ENCODE results near the gene CDK15. TPM values are rescaled to one million over a fixed set of nuclear protein-coding genes. Genes with fewer than 3 reads are reported as not detected.

CDK15 gene
- polyA plus RNA-seq, 2 donors: 0.05 to 0.18 TPM

GRCh38 chr2:201891676-201892075, 85.3 kb downstream of the CDK15 start:
- WGBS, 2 donors: 83 to 88% methylated on average over 6 of the region's 6 CpGs
- Histone ChIP-seq H3K27ac (ENCODE audit: low read depth in 2 of 2, low read length in 1 of 2) (no peak overlapping the region), H3K9me3 (ENCODE audit: control insufficient read depth in 2 of 2, insufficient read depth in 1 of 2, low read depth in 1 of 2, low read length in 1 of 2) (no peaks in the 10 kb centered on the region), H3K4me3 (ENCODE audit: low read depth in 1 of 2, low read length in 2 of 2) (no peak overlapping the region), H3K36me3 (ENCODE audit: control insufficient read depth in 2 of 2, insufficient read depth in 2 of 2, low read length in 1 of 2) (no peaks in the 10 kb centered on the region), H3K27me3 (ENCODE audit: control insufficient read depth in 1 of 2, insufficient read depth in 2 of 2, low read length in 2 of 2) (no peaks in the 10 kb centered on the region), H3K4me1 (ENCODE audit: control insufficient read depth in 2 of 2, insufficient read depth in 2 of 2, low read length in 1 of 2) (peaks cover 0 to 4% of the 10 kb centered on the region in 2 donors)

GRCh38 chr2:201892516-201892915, 86.2 kb downstream of the CDK15 start:
- Histone ChIP-seq H3K36me3 (ENCODE audit: control insufficient read depth in 2 of 2, insufficient read depth in 2 of 2, low read length in 1 of 2) (no peaks in the 10 kb centered on the region), H3K27ac (ENCODE audit: low read depth in 2 of 2, low read length in 1 of 2) (no peak overlapping the region), H3K4me3 (ENCODE audit: low read depth in 1 of 2, low read length in 2 of 2) (no peak overlapping the region), H3K4me1 (ENCODE audit: control insufficient read depth in 2 of 2, insufficient read depth in 2 of 2, low read length in 1 of 2) (peaks cover 0 to 4% of the 10 kb centered on the region in 2 donors), H3K27me3 (ENCODE audit: control insufficient read depth in 1 of 2, insufficient read depth in 2 of 2, low read length in 2 of 2) (no peaks in the 10 kb centered on the region), H3K9me3 (ENCODE audit: control insufficient read depth in 2 of 2, insufficient read depth in 1 of 2, low read depth in 1 of 2, low read length in 1 of 2) (no peaks in the 10 kb centered on the region)
- 91% methylated on average over 5 of the region's 5 CpGs for WGBS, 2 donors

GRCh38 chr2:201900362-201900761, 94.0 kb downstream of the CDK15 start:
- WGBS, 2 donors: 32 to 38% methylated on average over 2 of the region's 2 CpGs
- H3K9me3 ChIP-seq (ENCODE audit: control insufficient read depth in 2 of 2, insufficient read depth in 1 of 2, low read depth in 1 of 2, low read length in 1 of 2): no peaks in the 10 kb centered on the region

GRCh38 chr2:201901786-201902185, 95.4 kb downstream of the CDK15 start:
- WGBS, 2 donors: 63 to 64% methylated on average over 8 of the region's 8 CpGs
- Histone ChIP-seq H3K9me3 (ENCODE audit: control insufficient read depth in 2 of 2, insufficient read depth in 1 of 2, low read depth in 1 of 2, low read length in 1 of 2) (no peaks in the 10 kb centered on the region), H3K4me3 (ENCODE audit: low read depth in 1 of 2, low read length in 2 of 2) (no peak overlapping the region), H3K4me1 (ENCODE audit: control insufficient read depth in 2 of 2, insufficient read depth in 2 of 2, low read length in 1 of 2) (no peaks in the 10 kb centered on the region), H3K27me3 (ENCODE audit: control insufficient read depth in 1 of 2, insufficient read depth in 2 of 2, low read length in 2 of 2) (no peaks in the 10 kb centered on the region), H3K36me3 (ENCODE audit: control insufficient read depth in 2 of 2, insufficient read depth in 2 of 2, low read length in 1 of 2) (no peaks in the 10 kb centered on the region), H3K27ac (ENCODE audit: low read depth in 2 of 2, low read length in 1 of 2) (no peak overlapping the region)

More at GRCh38 chr2:201900362-201900761, 94.0 kb downstream of the CDK15 start:
- no peak overlapping the region for H3K4me3 ChIP-seq (ENCODE audit: low read depth in 1 of 2, low read length in 2 of 2)
- no peaks in the 10 kb centered on the region for H3K4me1 ChIP-seq (ENCODE audit: control insufficient read depth in 2 of 2, insufficient read depth in 2 of 2, low read length in 1 of 2)
- H3K27me3 ChIP-seq (ENCODE audit: control insufficient read depth in 1 of 2, insufficient read depth in 2 of 2, low read length in 2 of 2): no peaks in the 10 kb centered on the region
- no peak overlapping the region for H3K27ac ChIP-seq (ENCODE audit: low read depth in 2 of 2, low read length in 1 of 2)
- H3K36me3 ChIP-seq (ENCODE audit: control insufficient read depth in 2 of 2, insufficient read depth in 2 of 2, low read length in 1 of 2): no peaks in the 10 kb centered on the region

GRCh38 chr2:201904538-201905420, 98.4 kb downstream of the CDK15 start:
- H3K4me1 ChIP-seq (ENCODE audit: control insufficient read depth in 2 of 2, insufficient read depth in 2 of 2, low read length in 1 of 2): no peaks in the 10 kb centered on the region
- no peak overlapping the region for H3K4me3 ChIP-seq (ENCODE audit: low read depth in 1 of 2, low read length in 2 of 2)
- WGBS, 2 donors: 60 to 62% methylated on average over 5 of the region's 5 CpGs
- no peaks in the 10 kb centered on the region for H3K27me3 ChIP-seq (ENCODE audit: control insufficient read depth in 1 of 2, insufficient read depth in 2 of 2, low read length in 2 of 2)
- no peak overlapping the region for H3K27ac ChIP-seq (ENCODE audit: low read depth in 2 of 2, low read length in 1 of 2)
- H3K36me3 ChIP-seq (ENCODE audit: control insufficient read depth in 2 of 2, insufficient read depth in 2 of 2, low read length in 1 of 2): no peaks in the 10 kb centered on the region
- H3K9me3 ChIP-seq (ENCODE audit: control insufficient read depth in 2 of 2, insufficient read depth in 1 of 2, low read depth in 1 of 2, low read length in 1 of 2): no peaks in the 10 kb centered on the region

GRCh38 chr2:201906777-201907562, 100.6 kb downstream of the CDK15 start:
- Histone ChIP-seq H3K4me1 (ENCODE audit: control insufficient read depth in 2 of 2, insufficient read depth in 2 of 2, low read length in 1 of 2) (no peaks in the 10 kb centered on the region), H3K27ac (ENCODE audit: low read depth in 2 of 2, low read length in 1 of 2) (no peak overlapping the region), H3K27me3 (ENCODE audit: control insufficient read depth in 1 of 2, insufficient read depth in 2 of 2, low read length in 2 of 2) (no peaks in the 10 kb centered on the region), H3K9me3 (ENCODE audit: control insufficient read depth in 2 of 2, insufficient read depth in 1 of 2, low read depth in 1 of 2, low read length in 1 of 2) (no peaks in the 10 kb centered on the region), H3K4me3 (ENCODE audit: low read depth in 1 of 2, low read length in 2 of 2) (no peak overlapping the region), H3K36me3 (ENCODE audit: control insufficient read depth in 2 of 2, insufficient read depth in 2 of 2, low read length in 1 of 2) (no peaks in the 10 kb centered on the region)
- WGBS, 2 donors: 68 to 70% methylated on average over 10 of the region's 10 CpGs

- no peaks in the 10 kb centered on the region for H3K36me3 ChIP-seq (ENCODE audit: control insufficient read depth in 2 of 2, insufficient read depth in 2 of 2, low read length in 1 of 2)
- WGBS, 2 donors: 85% methylated on average over 4 of the region's 4 CpGs
- H3K27me3 ChIP-seq (ENCODE audit: control insufficient read depth in 1 of 2, insufficient read depth in 2 of 2, low read length in 2 of 2): no peaks in the 10 kb centered on the region
- H3K27ac ChIP-seq (ENCODE audit: low read depth in 2 of 2, low read length in 1 of 2): no peak overlapping the region
- no peaks in the 10 kb centered on the region for H3K4me1 ChIP-seq (ENCODE audit: control insufficient read depth in 2 of 2, insufficient read depth in 2 of 2, low read length in 1 of 2)
- H3K9me3 ChIP-seq (ENCODE audit: control insufficient read depth in 2 of 2, insufficient read depth in 1 of 2, low read depth in 1 of 2, low read length in 1 of 2): no peaks in the 10 kb centered on the region
- no peak overlapping the region for H3K4me3 ChIP-seq (ENCODE audit: low read depth in 1 of 2, low read length in 2 of 2)
These were observed 101.2 kb downstream of the CDK15 start for GRCh38 chr2:201907563-201907881.

- H3K27ac ChIP-seq (ENCODE audit: low read depth in 2 of 2, low read length in 1 of 2): no peak overlapping the region
- no peak overlapping the region for H3K4me3 ChIP-seq (ENCODE audit: low read depth in 1 of 2, low read length in 2 of 2)
- H3K9me3 ChIP-seq (ENCODE audit: control insufficient read depth in 2 of 2, insufficient read depth in 1 of 2, low read depth in 1 of 2, low read length in 1 of 2): no peaks in the 10 kb centered on the region
- no peaks in the 10 kb centered on the region for H3K4me1 ChIP-seq (ENCODE audit: control insufficient read depth in 2 of 2, insufficient read depth in 2 of 2, low read length in 1 of 2)
- 59 to 68% methylated on average over 2 of the region's 2 CpGs for WGBS, 2 donors
- H3K36me3 ChIP-seq (ENCODE audit: control insufficient read depth in 2 of 2, insufficient read depth in 2 of 2, low read length in 1 of 2): no peaks in the 10 kb centered on the region
- H3K27me3 ChIP-seq (ENCODE audit: control insufficient read depth in 1 of 2, insufficient read depth in 2 of 2, low read length in 2 of 2): no peaks in the 10 kb centered on the region
These were observed 102.6 kb downstream of the CDK15 start for GRCh38 chr2:201908901-201909300.

- 71% methylated on average over 4 of the region's 4 CpGs for WGBS, 2 donors
- H3K27ac ChIP-seq (ENCODE audit: low read depth in 2 of 2, low read length in 1 of 2): no peak overlapping the region
These were observed 103.0 kb downstream of the CDK15 start for GRCh38 chr2:201909348-201909747.

More at GRCh38 chr2:201909348-201909747, 103.0 kb downstream of the CDK15 start:
- no peaks in the 10 kb centered on the region for H3K4me1 ChIP-seq (ENCODE audit: control insufficient read depth in 2 of 2, insufficient read depth in 2 of 2, low read length in 1 of 2)
- H3K36me3 ChIP-seq (ENCODE audit: control insufficient read depth in 2 of 2, insufficient read depth in 2 of 2, low read length in 1 of 2): no peaks in the 10 kb centered on the region
- no peaks in the 10 kb centered on the region for H3K9me3 ChIP-seq (ENCODE audit: control insufficient read depth in 2 of 2, insufficient read depth in 1 of 2, low read depth in 1 of 2, low read length in 1 of 2)
- no peak overlapping the region for H3K4me3 ChIP-seq (ENCODE audit: low read depth in 1 of 2, low read length in 2 of 2)
- no peaks in the 10 kb centered on the region for H3K27me3 ChIP-seq (ENCODE audit: control insufficient read depth in 1 of 2, insufficient read depth in 2 of 2, low read length in 2 of 2)

All from esophagus (tissue), 2 donors.